Stimulated activated naive CD8-positive, alpha-beta T cell treated with anti-CD3 and anti-CD28 coated beads, Interleukin-15, amount 100 ng/mL, for 72 hours (primary cell): ENCODE results near the gene MYO18B.

Experiments
- ATAC-seq: fragments of 150-1000 bp; cut with Tn5 transposase; 2 replicates; pipeline ENCODE4 v1.10.0; 2021; ENCODE audit warnings: mild to moderate bottlenecking, moderate library complexity
- DNase-seq, 2 donors: peaks; one replicate each; pipeline ENCODE4 v3.0.0; 2021 to 2022
- H3K27ac Mint-ChIP-seq, 2 donors: one replicate each; pipeline ENCODE4 v1.8.0; 2022; ENCODE audit warnings: mild to moderate bottlenecking in 2 of 2, mixed read lengths in 2 of 2, moderate library complexity in 2 of 2
- H3K27me3 Mint-ChIP-seq: one replicate; pipeline ENCODE4 v1.8.0; 2022; ENCODE audit warnings: mixed read lengths
- H3K4me1 Mint-ChIP-seq: one replicate; pipeline ENCODE4 v1.8.0; 2022; ENCODE audit warnings: mild to moderate bottlenecking, mixed read lengths
- H3K4me3 Mint-ChIP-seq, 2 donors: one replicate each; pipeline ENCODE4 v1.8.0; 2022; ENCODE audit warnings: mild to moderate bottlenecking in 2 of 2, mixed read lengths in 2 of 2, moderate library complexity in 1 of 2
- H3K9me3 Mint-ChIP-seq, 2 donors: one replicate each; pipeline ENCODE4 v1.8.0; 2022; ENCODE audit warnings: mixed read lengths in 2 of 2

Gene MYO18B

DNA sequence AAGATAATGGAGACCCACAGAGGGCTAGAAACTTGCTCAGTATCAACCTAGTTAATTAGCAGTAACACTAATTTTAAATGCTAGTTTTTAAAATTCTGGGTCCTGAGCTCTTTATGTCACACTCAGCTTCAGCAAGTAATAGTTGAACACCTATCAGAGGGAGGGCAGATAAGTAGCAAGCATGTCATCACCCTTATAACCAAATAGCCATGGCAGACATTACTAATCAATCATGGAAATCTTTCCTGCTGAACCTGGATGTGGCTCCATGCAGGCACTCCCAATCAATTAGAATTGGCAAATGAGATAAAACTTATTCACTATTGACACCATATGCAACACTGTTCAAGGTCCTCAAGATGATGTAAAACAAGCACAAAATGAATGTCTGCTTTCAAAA lies 315.7 kb downstream of the MYO18B start:
- H3K27me3 Mint-ChIP-seq: peaks cover 23% of the 10 kb centered on the region
- ATAC-seq: no peak
- no peaks in the 10 kb centered on the region for H3K9me3 Mint-ChIP-seq

DNA sequence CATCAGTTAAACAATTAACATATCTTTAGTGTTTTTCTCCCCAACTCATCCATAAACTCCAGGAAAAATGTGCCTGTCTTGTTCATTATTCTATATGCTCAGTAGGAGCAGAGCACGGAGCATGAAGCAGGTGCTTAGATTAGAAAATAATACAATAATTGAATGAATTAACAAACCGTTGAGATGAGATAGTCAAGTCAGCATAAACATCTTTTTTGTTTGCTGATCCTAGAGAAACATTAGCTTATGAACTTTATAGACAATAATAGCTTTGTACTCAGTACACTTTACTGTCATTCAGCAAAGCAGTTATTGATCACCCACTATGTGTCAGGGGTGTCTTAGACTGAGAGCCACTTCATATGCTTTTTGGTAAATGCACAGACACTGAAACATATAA lies 322.1 kb downstream of the MYO18B start:
- Mint-ChIP-seq H3K27ac (no peak overlapping the region), H3K4me3 (no peak overlapping the region), H3K27me3 (peaks cover 28% of the 10 kb centered on the region)

More for the DNA sequence above, 315.7 kb downstream of the MYO18B start:
- no peak overlapping the region for H3K4me3 Mint-ChIP-seq
- no peaks in the 10 kb centered on the region for H3K4me1 Mint-ChIP-seq
- no peak overlapping the region for H3K27ac Mint-ChIP-seq
- DNase-seq: no peak

DNA sequence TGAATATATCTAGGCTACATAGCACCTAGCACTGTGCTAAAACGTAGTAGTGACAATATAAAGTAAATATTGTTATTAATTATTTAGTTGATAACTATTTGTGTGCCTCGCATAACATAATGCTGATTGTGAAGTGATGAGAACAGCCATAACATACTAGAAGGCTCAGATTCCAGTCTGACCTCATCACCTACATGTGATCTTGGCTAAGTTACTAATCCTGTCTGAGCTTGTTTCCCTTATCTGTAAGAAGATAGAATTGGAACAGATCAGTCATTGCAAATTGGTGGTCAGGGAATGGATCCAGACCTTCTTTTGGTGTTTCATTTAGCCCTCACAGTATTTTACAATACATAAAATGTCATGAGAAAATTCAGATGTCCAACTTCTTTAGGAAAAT lies 323.9 kb downstream of the MYO18B start:
- no peaks in the 10 kb centered on the region for H3K9me3 Mint-ChIP-seq
- DNase-seq (no peak), ATAC-seq (no peak)
- peaks cover 45% of the 10 kb centered on the region for H3K27me3 Mint-ChIP-seq
- no peak overlapping the region for H3K4me3 Mint-ChIP-seq
- no peaks in the 10 kb centered on the region for H3K4me1 Mint-ChIP-seq
- no peak overlapping the region for H3K27ac Mint-ChIP-seq

More for the DNA sequence above, 322.1 kb downstream of the MYO18B start:
- Mint-ChIP-seq H3K4me1 (no peaks in the 10 kb centered on the region), H3K9me3 (no peaks in the 10 kb centered on the region)
- no peak for ATAC-seq
- DNase-seq: no peak

DNA sequence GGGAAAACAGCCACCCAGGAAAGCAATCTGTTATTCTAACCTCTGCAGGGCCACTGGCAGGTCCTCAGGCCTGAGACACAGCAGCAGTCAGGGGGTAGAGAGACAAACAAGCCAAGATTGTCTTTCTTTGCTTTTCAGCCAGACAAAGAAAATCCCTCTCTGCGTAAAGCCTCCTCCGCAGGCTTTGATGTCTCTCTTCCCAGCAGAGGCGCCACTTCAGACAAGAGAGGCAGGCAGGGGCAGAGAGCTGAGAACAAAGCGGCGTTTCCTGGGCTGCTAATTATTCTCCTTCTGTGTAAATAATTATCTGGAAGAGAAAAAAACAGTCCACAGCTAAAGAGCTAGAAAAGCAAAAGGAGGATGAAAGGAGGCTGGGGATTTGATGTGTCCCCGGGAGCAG lies 324.5 kb downstream of the MYO18B start:
- Mint-ChIP-seq H3K27ac (no peak overlapping the region), H3K4me1 (no peaks in the 10 kb centered on the region), H3K27me3 (peaks cover 47% of the 10 kb centered on the region)

DNA sequence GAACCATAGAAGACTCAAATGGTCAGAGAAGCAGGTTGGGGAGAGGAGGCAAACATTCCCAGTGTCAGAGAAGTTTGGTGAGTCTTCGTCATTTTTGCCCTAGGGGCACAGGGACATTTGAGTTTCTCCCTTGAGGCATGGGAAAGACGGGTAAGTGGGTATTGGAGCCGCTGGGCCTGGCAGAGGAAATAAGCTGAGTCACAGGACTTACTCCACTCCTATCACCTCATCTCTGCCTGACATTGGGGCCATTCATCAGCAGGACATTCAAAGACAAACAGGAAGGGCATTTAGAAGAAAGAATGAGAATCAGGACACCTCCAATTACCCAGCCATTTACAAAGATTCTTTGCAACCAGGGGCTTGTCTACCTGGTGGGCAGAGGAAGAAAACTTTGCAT lies 326.6 kb downstream of the MYO18B start:
- Mint-ChIP-seq H3K4me3 (no peak overlapping the region), H3K9me3 (no peaks in the 10 kb centered on the region), H3K27me3 (peaks cover 47% of the 10 kb centered on the region), H3K4me1 (no peaks in the 10 kb centered on the region), H3K27ac (no peak overlapping the region)
- DNase-seq: no peak
- no peak for ATAC-seq

More for the DNA sequence above, 324.5 kb downstream of the MYO18B start:
- ATAC-seq: no peak
- H3K9me3 Mint-ChIP-seq: no peaks in the 10 kb centered on the region
- H3K4me3 Mint-ChIP-seq: no peak overlapping the region
- no peak for DNase-seq

DNA sequence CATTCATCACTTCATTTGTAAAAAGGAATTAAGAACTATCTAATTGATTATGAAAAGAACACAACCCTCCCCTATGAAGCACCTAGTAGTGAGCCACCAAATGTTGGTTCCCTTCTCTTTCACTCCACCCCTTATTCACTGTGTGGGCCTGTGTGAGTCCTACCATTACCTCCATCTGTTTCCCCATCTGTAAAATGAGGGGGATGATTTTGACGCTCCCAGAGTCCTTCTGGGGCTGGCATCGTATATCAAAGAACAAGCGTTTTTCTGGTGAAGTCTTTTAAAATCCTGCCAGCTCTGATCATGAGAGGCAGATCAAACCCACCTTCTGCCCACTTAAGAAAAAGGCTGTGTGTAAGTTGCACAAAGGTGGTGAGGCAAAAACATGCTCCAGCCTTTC lies 330.6 kb downstream of the MYO18B start:
- Mint-ChIP-seq H3K27me3 (peaks cover 46% of the 10 kb centered on the region), H3K9me3 (peaks cover 0 to 7% of the 10 kb centered on the region in 2 donors), H3K27ac (peak overlapping the region in 1 of 2 donors; percentile 9), H3K4me3 (no peak overlapping the region), H3K4me1 (no peaks in the 10 kb centered on the region)
- ATAC-seq: no peak
- no peak for DNase-seq

DNA sequence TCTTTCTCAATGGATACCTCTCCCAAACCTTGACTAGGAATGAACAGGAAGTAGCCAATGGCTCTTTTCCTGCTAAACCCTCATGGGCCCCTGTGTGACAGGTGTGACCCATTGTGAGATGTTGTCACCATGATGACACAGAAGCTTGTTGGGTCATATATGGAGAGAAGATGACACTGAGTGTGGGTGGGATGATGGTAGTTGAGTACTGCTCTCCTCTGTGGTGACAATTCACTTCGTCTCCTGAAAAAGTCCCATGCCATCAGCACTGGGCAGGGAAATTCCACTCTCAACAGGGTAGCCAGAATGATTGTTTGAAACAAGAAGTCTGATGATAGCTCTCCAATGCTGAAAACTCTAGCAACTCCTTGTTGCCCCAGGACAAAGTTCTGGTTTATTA lies 333.3 kb downstream of the MYO18B start:
- DNase-seq: no peak
- peaks cover 21% of the 10 kb centered on the region for H3K27me3 Mint-ChIP-seq
- no peaks in the 10 kb centered on the region for H3K4me1 Mint-ChIP-seq
- H3K4me3 Mint-ChIP-seq: no peak overlapping the region
- H3K27ac Mint-ChIP-seq: no peak overlapping the region
- no peak for ATAC-seq
- peaks cover 5 to 7% of the 10 kb centered on the region in 2 donors for H3K9me3 Mint-ChIP-seq

DNA sequence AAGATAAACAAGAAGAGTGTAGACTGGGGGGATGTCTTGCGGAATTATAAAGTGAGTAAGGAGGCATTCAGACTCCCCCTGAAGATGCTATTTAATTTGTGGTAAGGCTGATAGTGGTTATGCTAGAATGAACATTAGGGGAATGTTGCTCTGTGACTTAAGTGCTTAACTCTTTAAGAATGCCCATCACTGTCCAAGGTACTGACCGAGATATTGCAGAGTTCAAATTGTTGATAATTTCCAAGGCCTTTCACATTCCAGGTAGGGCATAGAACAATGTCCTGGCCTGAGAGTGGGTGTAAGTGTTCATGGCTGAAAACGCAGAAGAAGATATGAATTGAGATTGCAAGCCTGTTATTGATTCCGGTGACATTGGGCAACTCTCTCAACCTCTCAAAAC lies 337.0 kb downstream of the MYO18B start:
- no peak overlapping the region for H3K27ac Mint-ChIP-seq
- H3K9me3 Mint-ChIP-seq: peaks cover 5 to 7% of the 10 kb centered on the region in 2 donors
- no peak for ATAC-seq
- H3K4me3 Mint-ChIP-seq: no peak overlapping the region
- no peaks in the 10 kb centered on the region for H3K4me1 Mint-ChIP-seq
- DNase-seq: no peak
- H3K27me3 Mint-ChIP-seq: peaks cover 13% of the 10 kb centered on the region
